ENCODE results near the gene SEPTIN5.

The SEPTIN5 gene

DNA sequence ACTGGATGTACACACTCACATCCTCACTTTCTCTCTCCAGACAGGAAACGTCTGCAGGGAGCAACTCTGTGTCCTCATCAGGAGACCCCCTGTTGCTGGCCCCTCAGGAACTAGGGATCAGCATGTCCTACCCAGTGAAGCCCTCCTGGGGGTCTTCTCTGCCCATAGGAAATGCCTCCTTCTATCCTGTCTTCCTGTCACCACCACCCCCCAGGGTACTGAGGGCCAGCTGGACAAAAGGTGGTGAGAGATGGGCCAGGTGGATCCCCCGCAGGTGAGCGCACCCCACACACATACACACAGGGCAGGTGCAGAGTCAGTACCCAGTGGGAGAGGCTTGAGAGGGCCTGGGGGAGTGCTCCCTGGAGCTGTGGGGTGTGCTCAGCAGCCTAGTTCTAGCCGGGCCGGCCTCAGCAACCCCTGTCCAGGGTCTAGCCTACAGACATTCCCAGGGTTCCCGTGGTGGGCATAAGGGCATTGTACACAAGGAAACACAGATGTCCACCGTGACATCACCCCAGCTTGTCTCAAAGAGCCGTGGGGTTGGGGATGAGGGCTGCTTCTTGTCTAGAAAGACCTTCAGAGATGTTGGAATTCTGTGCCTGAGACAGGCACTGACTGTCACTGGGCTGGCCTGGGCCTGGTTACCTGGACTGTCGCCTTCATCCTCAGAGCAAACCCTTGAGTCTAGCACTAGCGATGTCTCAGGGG lies 18.3 kb downstream of the SEPTIN5 start:
- no peak for DNase-seq (ENCODE audit: low read depth in 2 of 2)

- no peak for DNase-seq (ENCODE audit: low read depth in 2 of 2)
Measured at GRCh38 chr22:19733755-19734154, 19.5 kb downstream of the SEPTIN5 start.

- DNase-seq (ENCODE audit: low read depth in 2 of 2): no peak
Measured at GRCh38 chr22:19734163-19734562, 19.9 kb downstream of the SEPTIN5 start.

DNA sequence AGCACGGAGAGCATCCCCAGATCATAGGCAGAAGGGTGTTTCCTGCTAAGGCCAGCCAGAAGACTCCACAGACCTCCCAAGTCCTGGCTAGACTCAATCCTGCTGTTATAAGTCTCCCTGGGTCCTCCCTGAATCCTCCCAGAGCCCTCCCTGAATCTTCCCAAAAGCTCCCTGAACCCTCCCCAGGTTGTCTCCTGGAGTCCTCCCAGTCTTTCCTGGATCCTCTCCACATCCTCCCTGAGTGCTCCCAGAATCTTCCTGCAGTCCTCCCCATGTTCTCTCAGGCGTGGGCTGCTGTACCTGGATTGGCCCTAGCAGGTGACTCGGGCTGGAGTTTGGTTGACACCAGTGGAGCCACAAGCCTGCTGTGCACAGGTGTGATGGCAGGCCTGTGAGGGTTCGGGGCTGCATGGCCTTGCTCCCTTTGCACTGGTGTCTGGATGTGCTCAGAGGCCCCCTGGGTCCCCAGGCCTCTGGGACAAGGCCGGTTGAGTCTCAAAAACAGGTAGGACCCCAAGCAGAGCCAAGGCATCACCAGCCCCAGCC lies 20.6 kb downstream of the SEPTIN5 start:
- no peak for DNase-seq (ENCODE audit: low read depth in 2 of 2)

GRCh38 chr22:19735665-19736510 lies 21.6 kb downstream of the SEPTIN5 start:
- DNase-seq (ENCODE audit: low read depth in 2 of 2): no peak

DNA sequence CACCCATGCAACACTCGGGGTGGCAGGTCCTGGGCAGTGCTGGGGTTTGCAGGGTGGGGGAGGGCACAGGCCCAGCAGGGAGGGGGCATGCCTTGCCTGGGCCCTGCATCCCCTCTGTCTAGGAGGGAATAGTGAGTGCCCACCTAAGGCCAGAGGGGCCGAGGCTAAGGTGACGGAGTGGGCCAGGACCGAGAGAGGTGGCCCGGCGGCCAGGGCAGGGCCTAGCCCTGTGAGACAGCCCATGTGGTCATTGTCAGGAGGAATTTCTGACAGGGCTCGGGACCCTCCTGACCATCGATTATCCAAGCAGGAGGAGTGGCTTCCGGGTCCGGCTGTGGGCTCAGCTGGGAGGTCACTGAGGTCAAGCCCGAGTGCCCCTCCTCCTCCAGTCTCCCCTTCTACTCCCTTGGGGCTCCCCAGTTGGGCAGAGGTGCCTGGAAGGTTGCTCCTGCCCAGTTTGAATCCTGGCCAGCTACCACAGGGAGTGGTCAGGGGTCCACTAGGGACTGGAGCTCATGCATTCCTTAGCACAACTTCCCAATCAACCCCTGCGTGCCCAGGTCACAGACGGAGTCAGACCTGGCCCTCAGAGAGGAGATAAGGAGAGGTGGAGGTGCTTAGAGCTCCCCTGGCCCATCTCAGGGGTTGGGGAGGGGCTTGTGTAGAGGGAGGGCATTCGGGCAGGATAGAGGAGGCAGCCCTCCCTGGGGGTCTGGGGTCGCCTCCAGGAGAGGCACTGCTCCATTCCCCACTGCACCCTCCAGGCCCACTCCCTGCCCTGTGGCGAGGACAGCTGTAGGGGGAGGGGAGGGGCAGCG lies 23.8 kb downstream of the SEPTIN5 start:
- DNase-seq (ENCODE audit: low read depth in 2 of 2): no peak

- no peak for DNase-seq (ENCODE audit: low read depth in 2 of 2)
Measured at GRCh38 chr22:19738664-19739447, 24.6 kb downstream of the SEPTIN5 start.

GRCh38 chr22:19739448-19739895 lies 25.2 kb downstream of the SEPTIN5 start:
- DNase-seq (ENCODE audit: low read depth in 2 of 2): no peak

GRCh38 chr22:19739911-19740449 lies 25.7 kb downstream of the SEPTIN5 start:
- no peak for DNase-seq (ENCODE audit: low read depth in 2 of 2)

GRCh38 chr22:19740586-19740985 lies 26.3 kb downstream of the SEPTIN5 start:
- no peak for DNase-seq (ENCODE audit: low read depth in 2 of 2)

DNA sequence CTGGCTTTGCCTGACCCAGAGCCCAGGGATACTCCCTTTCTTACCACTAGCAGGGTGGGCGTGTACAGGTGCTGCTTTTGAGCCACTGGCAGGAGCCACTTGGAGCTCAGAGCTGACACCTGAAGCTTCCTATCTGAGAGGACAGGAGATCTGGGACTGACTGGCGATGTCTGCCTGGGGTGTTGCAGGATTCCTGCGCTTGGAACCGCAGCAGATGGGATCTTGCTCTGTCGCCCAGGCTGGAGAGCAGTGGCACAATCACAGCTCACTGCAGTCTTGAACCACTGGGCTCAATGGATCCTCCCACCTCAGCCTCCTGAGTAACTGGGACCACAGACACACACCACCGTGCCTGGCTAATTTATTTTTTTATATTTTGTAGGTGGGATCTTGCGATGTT lies 26.8 kb downstream of the SEPTIN5 start:
- DNase-seq (ENCODE audit: low read depth in 2 of 2): no peak

GRCh38 chr22:19742160-19743066 lies 28.1 kb downstream of the SEPTIN5 start:
- no peak for DNase-seq (ENCODE audit: low read depth in 2 of 2)

GRCh38 chr22:19743081-19743480 lies 28.8 kb downstream of the SEPTIN5 start:
- no peak for DNase-seq (ENCODE audit: low read depth in 2 of 2)

DNA sequence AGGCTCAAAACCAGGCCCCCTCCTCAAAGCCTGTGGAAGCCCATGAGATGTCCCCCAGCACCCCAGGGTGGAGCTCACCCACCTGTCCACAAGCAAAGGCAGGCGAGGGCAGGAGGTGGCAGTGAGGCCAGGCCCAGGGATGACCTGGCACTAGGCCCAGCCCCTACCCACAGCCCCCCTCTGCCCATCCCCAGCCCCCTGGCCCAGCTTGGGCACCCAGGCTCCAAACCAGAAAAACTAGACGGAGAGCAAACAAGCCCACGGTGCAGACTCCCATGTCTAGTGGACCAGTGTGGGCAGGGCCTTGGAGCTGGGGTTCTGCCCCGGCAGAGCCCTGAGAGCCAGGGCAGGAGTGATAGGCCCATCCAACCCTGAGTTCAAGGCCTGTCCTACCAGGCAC lies 29.3 kb downstream of the SEPTIN5 start:
- DNase-seq (ENCODE audit: low read depth in 2 of 2): no peak

DNA sequence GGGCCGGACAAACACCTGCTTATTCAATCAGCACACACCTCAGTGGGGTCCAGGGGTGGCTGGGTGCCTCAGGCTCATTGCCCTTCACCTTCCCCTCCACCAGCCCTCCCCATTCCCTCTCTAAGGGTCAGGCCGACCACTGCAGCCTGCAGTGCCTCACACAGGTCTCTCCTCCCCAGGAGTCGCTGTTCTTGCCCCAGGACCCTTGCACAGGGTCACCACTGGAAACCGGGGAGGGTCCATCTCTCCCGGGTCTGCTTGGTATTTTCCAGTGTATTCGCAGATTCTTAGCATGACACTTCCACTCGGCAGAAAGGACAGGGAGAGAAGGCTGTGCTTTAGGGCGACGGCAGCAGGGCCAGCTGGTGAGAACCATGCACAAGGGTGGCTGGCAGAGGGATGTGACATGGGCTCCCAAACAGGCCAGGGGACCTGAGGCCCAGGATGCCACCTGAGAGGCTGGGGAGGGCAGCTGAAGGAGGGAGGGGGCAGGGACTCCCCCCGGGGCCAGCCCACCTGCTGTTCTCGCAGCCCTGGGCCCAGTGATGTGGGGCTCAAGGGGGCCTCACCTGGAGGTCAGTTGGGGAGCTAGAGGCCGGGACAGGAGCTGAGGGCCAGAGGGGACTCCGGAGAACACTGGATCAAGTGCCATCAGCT lies 30.2 kb downstream of the SEPTIN5 start:
- DNase-seq (ENCODE audit: low read depth in 2 of 2): no peak

DNA sequence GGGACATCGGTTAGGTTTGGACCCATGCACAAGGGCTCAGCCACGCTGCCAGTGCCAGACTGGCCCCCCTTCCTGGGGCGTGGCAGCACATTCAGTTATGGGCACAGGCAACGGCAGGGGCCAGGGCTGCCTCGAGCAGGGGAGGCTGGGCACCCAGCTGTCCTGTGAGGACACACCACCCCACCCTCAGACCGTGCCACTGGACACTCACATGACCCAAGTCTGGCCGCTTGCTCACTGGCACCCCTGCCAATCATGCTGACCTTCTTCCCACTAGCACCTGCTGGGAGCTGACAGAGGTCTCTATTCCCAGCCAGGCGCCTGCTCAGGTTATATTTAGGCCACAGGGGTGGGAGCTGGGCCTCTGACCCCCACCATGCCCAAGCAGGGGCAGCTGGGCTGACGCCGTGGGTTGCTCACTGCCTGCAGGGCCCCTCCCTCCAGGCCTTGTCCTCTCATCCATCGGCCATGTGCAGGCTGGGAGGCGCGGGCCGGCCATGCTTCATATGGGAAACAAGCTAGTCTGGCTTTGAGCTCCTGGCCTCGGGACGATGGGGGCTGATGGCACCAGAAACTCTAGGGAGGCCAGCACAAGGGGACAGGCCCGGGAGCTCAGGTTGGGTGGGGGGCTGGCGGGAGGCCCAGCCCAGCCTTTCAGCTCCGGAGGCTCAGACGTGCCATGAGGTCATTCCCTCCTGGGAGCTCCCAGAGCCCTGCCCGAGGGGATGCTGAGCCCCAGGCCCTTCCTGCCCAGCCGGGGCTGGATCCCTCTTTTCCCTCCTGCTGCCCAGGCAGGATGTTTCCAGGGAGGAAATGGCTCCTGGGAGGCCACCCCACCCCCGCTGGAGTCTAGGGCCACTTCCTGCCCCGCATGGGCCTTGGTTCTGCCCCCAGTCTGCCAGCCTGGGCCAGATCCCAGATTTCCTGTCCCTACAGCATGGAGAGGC lies 31.1 kb downstream of the SEPTIN5 start:
- DNase-seq (ENCODE audit: low read depth in 2 of 2): no peak

- DNase-seq (ENCODE audit: low read depth in 2 of 2): no peak
Measured at GRCh38 chr22:19746726-19747125, 32.4 kb downstream of the SEPTIN5 start.

DNA sequence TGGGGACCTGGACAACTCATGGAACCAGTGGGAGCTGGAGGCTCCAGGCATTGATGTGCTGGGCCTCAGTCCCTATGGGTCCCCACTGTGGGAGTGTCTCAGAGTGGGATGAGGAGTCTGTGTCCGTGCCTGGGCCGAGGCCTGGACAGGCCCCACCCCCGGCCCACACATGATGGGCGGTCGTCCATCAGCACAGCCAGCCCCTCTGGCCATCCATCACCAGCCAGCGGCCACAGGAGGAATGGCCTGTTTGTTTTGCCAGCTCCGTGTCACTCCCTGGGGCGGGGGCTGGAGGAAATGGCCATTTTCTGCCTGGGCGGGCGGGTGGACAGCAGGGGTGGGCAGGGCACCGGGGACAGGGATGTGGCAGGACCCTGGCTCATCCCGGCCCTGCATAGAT lies 33.2 kb downstream of the SEPTIN5 start:
- no peak for DNase-seq (ENCODE audit: low read depth in 2 of 2)

Measured in stimulated activated CD4-positive, alpha-beta T cell treated with anti-CD3 and anti-CD28 coated beads, Interleukin-1b, Interleukin-23, amount 100 ng/mL, for 1 hour (primary cell).